Astrocyte of the spinal cord (primary cell): ENCODE data around the gene IQSEC3.
A peak's percentile ranks its signal among the peaks of the same experiment; 100 is the strongest.

ENCODE experiments used
- DNase-seq: peaks from one replicate; pipeline ENCODE4 v3.0.0; 2011; ENCODE audit warnings: low read depth, low spot score
- H3K4me3 ChIP-seq: 2 replicates; pipeline ENCODE4 v1.5.1; 2011; ENCODE audit warnings: low read depth, mild to moderate bottlenecking, low read length, moderate library complexity
- in situ Hi-C: cut with HindIII; loops from 2 replicates; pipeline ENCODE4 v1.10.0; 2017; ENCODE audit warnings: low sequenced_read_pairs
- TF ChIP-seq, protein P1 (sequence below): IDR thresholded peaks from 2 replicates; pipeline ENCODE4 v1.5.1; 2012; ENCODE audit warnings: low read depth, mild to moderate bottlenecking, low read length, inconsistent platforms

The IQSEC3 gene

DNA sequence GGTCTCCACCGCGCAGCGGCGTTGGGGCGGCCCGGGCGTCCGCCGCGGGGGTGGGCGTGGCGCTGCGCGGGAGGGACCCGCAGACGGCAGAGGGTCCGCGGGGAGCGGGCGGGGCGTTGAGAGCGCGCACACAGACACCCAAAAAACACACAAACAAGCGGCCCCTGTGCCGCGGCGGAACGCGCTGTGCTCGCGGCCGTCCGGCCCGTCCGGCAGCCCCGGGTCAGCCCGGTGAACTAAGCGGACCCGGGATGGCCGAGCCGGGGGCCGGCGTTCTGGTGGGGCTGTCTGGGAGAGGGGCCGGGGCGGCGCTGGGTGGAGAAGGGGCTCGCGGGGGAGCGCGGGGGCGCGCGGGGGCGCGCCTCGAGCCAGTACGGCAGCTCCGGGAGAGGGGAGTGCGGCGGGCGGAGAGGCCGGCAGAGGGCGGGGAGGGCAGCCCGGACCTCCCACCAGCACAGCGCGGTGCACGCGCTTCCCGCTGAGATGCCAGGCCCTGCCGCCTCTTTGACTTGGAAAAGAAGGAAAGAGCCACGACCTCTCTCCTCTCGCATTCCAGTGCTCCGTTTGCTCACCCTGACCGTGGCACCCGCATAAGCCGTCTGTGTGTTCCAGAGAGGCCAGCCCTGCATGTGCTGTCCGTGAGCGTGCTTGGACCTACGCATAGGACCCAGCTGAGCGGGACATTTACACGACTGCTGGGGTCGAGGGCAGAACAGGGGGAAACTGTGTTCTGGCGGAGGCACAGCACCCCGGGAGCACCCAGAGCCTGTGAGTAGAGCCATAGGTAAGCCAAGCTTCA lies 137.1 kb downstream of the IQSEC3 start:
- DNase-seq, result no peak
- in situ Hi-C loops, result no loop called here
- TF ChIP-seq, protein P1, sequence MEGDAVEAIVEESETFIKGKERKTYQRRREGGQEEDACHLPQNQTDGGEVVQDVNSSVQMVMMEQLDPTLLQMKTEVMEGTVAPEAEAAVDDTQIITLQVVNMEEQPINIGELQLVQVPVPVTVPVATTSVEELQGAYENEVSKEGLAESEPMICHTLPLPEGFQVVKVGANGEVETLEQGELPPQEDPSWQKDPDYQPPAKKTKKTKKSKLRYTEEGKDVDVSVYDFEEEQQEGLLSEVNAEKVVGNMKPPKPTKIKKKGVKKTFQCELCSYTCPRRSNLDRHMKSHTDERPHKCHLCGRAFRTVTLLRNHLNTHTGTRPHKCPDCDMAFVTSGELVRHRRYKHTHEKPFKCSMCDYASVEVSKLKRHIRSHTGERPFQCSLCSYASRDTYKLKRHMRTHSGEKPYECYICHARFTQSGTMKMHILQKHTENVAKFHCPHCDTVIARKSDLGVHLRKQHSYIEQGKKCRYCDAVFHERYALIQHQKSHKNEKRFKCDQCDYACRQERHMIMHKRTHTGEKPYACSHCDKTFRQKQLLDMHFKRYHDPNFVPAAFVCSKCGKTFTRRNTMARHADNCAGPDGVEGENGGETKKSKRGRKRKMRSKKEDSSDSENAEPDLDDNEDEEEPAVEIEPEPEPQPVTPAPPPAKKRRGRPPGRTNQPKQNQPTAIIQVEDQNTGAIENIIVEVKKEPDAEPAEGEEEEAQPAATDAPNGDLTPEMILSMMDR, result no peak
- peak overlapping the region; percentile 27 for H3K4me3 ChIP-seq

DNA sequence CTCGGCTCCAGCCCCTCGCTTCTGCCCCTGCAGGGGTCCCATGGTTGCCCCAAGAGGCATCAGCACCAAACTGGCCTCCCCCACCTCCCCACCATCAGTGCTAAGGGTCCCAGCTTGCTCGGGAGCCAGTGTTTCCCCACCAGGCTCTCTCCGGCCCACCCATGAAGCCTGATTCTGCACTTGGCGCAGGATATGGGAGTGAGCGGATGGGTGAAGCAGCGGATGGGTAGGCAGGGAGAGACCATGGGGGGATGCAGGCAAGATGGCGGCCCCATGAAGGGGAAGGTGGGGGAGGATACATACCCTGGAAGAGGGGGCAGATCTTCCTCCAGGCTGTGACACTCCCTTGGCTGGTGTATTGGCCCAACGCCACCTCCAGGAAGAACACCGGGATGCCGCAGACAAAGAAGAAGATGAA lies 137.7 kb downstream of the IQSEC3 start:
- DNase-seq, result no peak
- no peak overlapping the region for H3K4me3 ChIP-seq
- TF ChIP-seq, protein P1, result no peak
- in situ Hi-C loops, result no loop called here

DNA sequence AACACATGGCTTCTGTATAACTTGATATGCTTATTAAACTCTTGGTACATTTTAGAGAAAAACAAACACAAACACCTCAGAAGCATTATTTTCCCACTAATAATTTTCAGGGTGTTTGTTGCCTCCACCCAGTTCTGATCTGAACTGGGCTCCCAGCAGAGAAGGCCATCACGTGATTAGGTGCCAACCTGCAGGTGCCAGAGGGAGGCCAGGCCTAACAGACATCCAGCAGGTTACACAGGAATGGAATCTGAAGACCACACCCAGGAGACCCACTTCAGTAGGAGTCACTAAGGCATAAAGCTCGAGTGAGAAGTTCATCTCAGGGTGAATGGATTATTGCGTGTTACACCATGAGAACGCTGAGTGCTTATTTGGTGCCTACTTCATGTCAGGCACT lies 138.5 kb downstream of the IQSEC3 start:
- no peak for DNase-seq
- TF ChIP-seq, protein P1, result no peak
- in situ Hi-C loops, result no loop called here
- H3K4me3 ChIP-seq, result no peak overlapping the region

DNA sequence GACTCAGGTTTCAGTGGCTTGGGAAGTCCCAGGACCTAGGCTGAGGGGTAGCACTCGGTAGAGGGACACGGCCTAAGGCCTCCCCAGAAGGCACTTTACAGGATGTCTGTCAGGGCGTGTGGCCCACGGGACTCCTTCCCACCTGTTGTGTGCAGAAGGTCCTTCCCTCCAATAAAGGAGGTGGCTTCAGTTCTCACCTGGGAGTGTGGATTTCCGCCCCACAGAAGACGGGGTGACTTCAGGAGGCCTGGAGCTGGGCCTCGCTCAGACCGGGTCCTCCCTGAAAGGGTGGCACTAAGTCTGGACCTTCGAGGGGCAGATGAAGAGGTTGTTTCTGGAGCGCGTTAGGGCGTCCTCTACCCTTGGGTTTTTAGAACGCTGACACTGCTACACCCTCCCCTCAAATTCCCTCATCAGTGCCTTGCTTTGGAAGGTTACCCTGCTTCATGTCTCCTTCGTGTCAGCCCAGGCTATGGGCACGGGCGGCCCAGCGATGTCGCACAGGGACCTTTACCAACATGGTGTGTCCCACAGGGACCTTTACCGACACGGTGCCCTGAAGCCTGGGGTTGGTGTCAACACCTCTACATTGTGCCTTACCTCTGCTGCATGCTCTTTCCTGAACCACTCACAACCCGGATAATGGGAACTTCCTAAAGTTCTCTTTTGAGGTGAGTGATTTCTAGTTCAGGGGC lies 140.3 kb downstream of the IQSEC3 start:
- in situ Hi-C loops, result no loop called here
- DNase-seq, result no peak
- TF ChIP-seq, protein P1, result no peak
- no peak overlapping the region for H3K4me3 ChIP-seq

DNA sequence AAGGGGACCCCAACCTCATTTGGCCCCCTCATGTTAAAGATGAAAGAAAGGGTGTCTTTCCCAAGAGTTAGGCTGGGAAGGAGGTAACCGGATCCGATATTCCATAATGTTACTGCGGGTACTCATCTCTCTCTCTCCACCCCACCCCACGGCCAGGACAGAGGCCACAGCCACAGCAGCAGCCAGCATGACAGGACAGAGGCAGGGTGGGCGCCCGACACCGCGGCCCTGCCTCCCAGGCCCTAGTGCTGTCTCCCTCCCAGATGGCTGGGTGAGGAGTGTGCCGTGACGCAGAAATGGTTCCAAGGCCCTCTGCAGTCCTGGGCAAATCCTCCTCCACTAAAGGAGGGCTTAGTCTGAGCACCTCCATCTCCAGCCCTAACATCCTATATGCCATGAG lies 141.2 kb downstream of the IQSEC3 start:
- H3K4me3 ChIP-seq, result no peak overlapping the region
- TF ChIP-seq, protein P1, result no peak
- no peak for DNase-seq
- in situ Hi-C loops, result no loop called here

DNA sequence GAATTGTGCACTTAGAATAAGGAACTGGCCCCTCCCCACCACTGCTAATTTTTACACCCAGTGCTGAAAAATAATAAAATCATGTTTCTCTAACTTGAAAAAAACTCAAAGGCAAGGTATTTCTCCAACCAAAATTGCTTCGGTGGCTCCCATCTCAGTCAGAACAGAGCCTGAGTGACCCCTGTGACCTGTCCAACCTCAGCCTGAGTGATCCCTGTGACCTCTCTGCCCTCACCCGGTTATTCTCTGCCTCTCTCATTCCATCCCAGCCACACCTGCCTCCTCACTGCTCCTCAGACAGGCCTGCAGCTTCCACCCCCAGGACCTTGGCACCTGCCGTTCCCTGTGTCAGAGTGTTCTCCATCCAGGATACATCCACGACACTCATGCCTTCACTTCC lies 142.2 kb downstream of the IQSEC3 start:
- in situ Hi-C loops, result no loop called here

More for the DNA sequence above, 142.2 kb downstream of the IQSEC3 start:
- TF ChIP-seq, protein P1, result no peak
- DNase-seq, result no peak
- no peak overlapping the region for H3K4me3 ChIP-seq
